Loucy (cell line): ENCODE results near the gene ZBTB37.

Experiments used
- EZH2phosphoT487 ChIP-seq: fragments of 200-600 bp; IDR thresholded peaks from 2 replicates; pipeline ENCODE4 v1.6.1; 2018; ENCODE audit warnings: antibody characterized with exemption, mild to moderate bottlenecking, moderate library complexity, borderline replicate concordance
- TF ChIP-seq, protein P1 (sequence below): fragments of 200-600 bp; sonication (generic); conservative IDR thresholded peaks from 2 replicates; pipeline ENCODE4 v1.5.1; 2014; ENCODE audit warnings: mild to moderate bottlenecking, antibody characterized with exemption, low read length

DNA sequence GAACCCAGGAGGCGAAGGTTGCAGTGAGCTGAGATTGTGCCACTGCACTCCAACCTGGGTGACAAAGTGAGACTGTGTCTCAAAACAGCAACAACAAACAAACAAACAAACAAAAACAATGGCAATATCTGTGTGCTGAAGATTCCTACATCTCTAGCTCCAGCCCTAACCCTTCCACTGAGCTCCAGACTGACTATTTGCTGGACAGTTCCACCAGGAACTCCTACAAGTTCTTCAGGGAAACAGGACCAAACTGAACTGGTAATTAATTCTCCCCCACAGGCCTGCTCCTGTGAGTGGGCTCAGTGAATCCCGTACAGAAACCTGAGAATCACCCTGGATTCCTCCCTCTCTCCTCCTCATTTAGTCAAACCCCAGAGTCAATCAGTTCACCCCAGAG, 47.4 kb downstream of the ZBTB37 start:
- TF ChIP-seq, protein P1, sequence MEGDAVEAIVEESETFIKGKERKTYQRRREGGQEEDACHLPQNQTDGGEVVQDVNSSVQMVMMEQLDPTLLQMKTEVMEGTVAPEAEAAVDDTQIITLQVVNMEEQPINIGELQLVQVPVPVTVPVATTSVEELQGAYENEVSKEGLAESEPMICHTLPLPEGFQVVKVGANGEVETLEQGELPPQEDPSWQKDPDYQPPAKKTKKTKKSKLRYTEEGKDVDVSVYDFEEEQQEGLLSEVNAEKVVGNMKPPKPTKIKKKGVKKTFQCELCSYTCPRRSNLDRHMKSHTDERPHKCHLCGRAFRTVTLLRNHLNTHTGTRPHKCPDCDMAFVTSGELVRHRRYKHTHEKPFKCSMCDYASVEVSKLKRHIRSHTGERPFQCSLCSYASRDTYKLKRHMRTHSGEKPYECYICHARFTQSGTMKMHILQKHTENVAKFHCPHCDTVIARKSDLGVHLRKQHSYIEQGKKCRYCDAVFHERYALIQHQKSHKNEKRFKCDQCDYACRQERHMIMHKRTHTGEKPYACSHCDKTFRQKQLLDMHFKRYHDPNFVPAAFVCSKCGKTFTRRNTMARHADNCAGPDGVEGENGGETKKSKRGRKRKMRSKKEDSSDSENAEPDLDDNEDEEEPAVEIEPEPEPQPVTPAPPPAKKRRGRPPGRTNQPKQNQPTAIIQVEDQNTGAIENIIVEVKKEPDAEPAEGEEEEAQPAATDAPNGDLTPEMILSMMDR = no peak
- no peak for TF ChIP-seq EZH2phosphoT487
